ENCODE data around the gene PPP4R4. TPM values are rescaled to one million over a fixed set of nuclear protein-coding genes. Genes with fewer than 3 reads are reported as not detected.
"Not testable (repeated sequence)": the region's sequence is repeated elsewhere in the genome, so short reads cannot be mapped to it uniquely, and the experiment has no call there.

PPP4R4 gene
- total and polyA plus RNA-seq, 2 donors = 0.37 to 0.63 TPM

- Histone ChIP-seq H3K36me3 (ENCODE audit: insufficient read depth) (no peaks in the 10 kb centered on the region), H3K4me1 (ENCODE audit: insufficient read depth) (no peaks in the 10 kb centered on the region), H3K27ac (ENCODE audit: low read depth) (no peak overlapping the region), H3K4me3 (ENCODE audit: low read depth, low read length) (no peak overlapping the region)
- no peak for DNase-seq (ENCODE audit: extremely low spot score)
- WGBS = 60% methylated on average over 2 of the region's 2 CpGs
These were observed 51.6 kb downstream of the PPP4R4 start for GRCh38 chr14:94225460-94226378.

- no peak for DNase-seq (ENCODE audit: extremely low spot score)
- Histone ChIP-seq H3K4me1 (ENCODE audit: insufficient read depth) (no peaks in the 10 kb centered on the region), H3K27ac (ENCODE audit: low read depth) (no peak overlapping the region), H3K36me3 (ENCODE audit: insufficient read depth) (no peaks in the 10 kb centered on the region), H3K4me3 (ENCODE audit: low read depth, low read length) (no peak overlapping the region)
- 25% methylated on average over 4 of the region's 4 CpGs for WGBS
These were observed 52.9 kb downstream of the PPP4R4 start for GRCh38 chr14:94227029-94227428.

GRCh38 chr14:94237046-94237445, 62.9 kb downstream of the PPP4R4 start:
- DNase-seq (ENCODE audit: extremely low spot score) = no peak
- Histone ChIP-seq H3K4me3 (ENCODE audit: low read depth, low read length) (no peak overlapping the region), H3K4me1 (ENCODE audit: insufficient read depth) (no peaks in the 10 kb centered on the region), H3K36me3 (ENCODE audit: insufficient read depth) (no peaks in the 10 kb centered on the region), H3K27ac (ENCODE audit: low read depth) (no peak overlapping the region)

GRCh38 chr14:94237983-94238382, 63.9 kb downstream of the PPP4R4 start:
- no peaks in the 10 kb centered on the region for H3K4me1 ChIP-seq (ENCODE audit: insufficient read depth)
- H3K36me3 ChIP-seq (ENCODE audit: insufficient read depth) = no peaks in the 10 kb centered on the region
- H3K4me3 ChIP-seq (ENCODE audit: low read depth, low read length) = no peak overlapping the region
- no peak for DNase-seq (ENCODE audit: extremely low spot score)
- H3K27ac ChIP-seq (ENCODE audit: low read depth) = no peak overlapping the region
- 77% methylated on average over 4 of the region's 4 CpGs for WGBS

DNA sequence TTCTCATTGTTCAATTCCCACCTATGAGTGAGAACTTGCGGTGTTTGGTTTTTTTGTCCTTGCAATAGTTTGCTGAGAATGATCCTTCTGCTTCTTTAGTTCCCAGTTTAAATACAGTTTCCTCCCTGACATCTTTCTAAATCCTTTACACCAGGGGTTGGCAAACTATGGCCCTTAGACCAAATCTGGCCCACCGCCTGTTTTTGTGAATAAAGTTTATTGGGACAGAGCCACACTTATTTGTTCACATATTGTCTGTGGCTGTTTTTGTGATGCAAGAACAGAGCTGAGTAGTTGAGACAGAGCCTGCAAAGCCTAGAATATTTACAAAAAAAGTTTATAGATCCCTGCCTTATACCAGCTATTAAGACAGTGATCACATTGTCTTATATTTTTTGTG, 65.3 kb downstream of the PPP4R4 start:
- 88% methylated on average over 2 of the region's 2 CpGs for WGBS
- Histone ChIP-seq H3K4me1 (ENCODE audit: insufficient read depth) (no peaks in the 10 kb centered on the region), H3K36me3 (ENCODE audit: insufficient read depth) (no peaks in the 10 kb centered on the region), H3K27ac (ENCODE audit: low read depth) (no peak overlapping the region), H3K4me3 (ENCODE audit: low read depth, low read length) (no peak overlapping the region)
- no peak for DNase-seq (ENCODE audit: extremely low spot score)

- Histone ChIP-seq H3K36me3 (ENCODE audit: insufficient read depth) (no peaks in the 10 kb centered on the region), H3K4me1 (ENCODE audit: insufficient read depth) (no peaks in the 10 kb centered on the region), H3K4me3 (ENCODE audit: low read depth, low read length) (no peak overlapping the region), H3K27ac (ENCODE audit: low read depth) (no peak overlapping the region)
- no peak for DNase-seq (ENCODE audit: extremely low spot score)
- 75% methylated on average over 2 of the region's 2 CpGs for WGBS
These were observed 70.1 kb downstream of the PPP4R4 start for GRCh38 chr14:94244182-94244581.

DNA sequence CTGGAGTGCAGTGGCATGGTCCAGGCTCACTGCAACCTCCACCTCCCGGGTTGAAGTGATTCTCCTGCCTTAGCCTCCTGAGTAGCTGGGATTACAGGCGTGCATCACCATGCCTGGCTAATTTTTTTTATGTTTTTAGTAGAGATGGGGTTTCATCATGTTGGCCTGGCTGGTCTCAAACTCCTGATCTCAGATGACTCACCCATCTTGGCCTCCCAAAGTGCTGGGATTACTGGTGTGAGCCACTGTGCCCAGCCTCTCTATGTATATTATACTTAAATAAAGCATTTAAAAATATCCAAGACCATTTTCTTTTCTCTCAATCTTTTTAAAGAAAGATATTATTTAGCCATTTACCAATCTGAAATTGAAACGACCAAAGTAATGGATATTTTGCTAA, 90.1 kb downstream of the PPP4R4 start:
- not testable (repeated sequence) for H3K4me1 ChIP-seq (ENCODE audit: insufficient read depth); H3K27ac ChIP-seq (ENCODE audit: low read depth); H3K36me3 ChIP-seq (ENCODE audit: insufficient read depth); DNase-seq (ENCODE audit: extremely low spot score); H3K4me3 ChIP-seq (ENCODE audit: low read depth, low read length)
- WGBS = 85% methylated on average over 3 of the region's 3 CpGs

GRCh38 chr14:94267352-94267751, 93.2 kb downstream of the PPP4R4 start:
- Histone ChIP-seq H3K36me3 (ENCODE audit: insufficient read depth) (no peaks in the 10 kb centered on the region), H3K4me3 (ENCODE audit: low read depth, low read length) (no peak overlapping the region), H3K4me1 (ENCODE audit: insufficient read depth) (no peaks in the 10 kb centered on the region), H3K27ac (ENCODE audit: low read depth) (no peak overlapping the region)
- no peak for DNase-seq (ENCODE audit: extremely low spot score)
- WGBS = 51% methylated on average over 1 of the region's 1 CpG

DNA sequence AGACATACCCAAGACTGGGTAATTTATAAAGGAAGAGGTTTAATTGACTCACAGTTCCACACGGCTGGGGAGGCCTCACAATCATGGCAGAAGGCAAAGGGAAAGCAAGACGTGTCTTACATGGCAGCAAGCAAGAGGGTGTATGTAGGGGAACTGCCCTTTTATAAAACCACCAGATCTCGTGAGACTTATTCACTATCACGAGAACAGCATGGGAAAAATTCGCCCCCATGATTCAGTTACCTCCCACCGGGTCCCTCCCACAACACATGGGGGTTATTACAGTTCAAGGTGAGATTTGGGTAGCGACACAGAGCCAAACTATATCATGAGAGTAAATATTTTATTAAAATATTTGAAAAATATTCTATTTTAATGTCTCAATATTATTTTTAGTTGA, 94.5 kb downstream of the PPP4R4 start:
- not testable (repeated sequence) for DNase-seq (ENCODE audit: extremely low spot score); H3K4me1 ChIP-seq (ENCODE audit: insufficient read depth); H3K27ac ChIP-seq (ENCODE audit: low read depth); H3K4me3 ChIP-seq (ENCODE audit: low read depth, low read length); H3K36me3 ChIP-seq (ENCODE audit: insufficient read depth)
- WGBS = 76% methylated on average over 7 of the region's 7 CpGs

- H3K36me3 ChIP-seq (ENCODE audit: insufficient read depth) = no peaks in the 10 kb centered on the region
- no peaks in the 10 kb centered on the region for H3K4me1 ChIP-seq (ENCODE audit: insufficient read depth)
- no peak overlapping the region for H3K27ac ChIP-seq (ENCODE audit: low read depth)
- no peak overlapping the region for H3K4me3 ChIP-seq (ENCODE audit: low read depth, low read length)
- DNase-seq (ENCODE audit: extremely low spot score) = no peak
- WGBS = 77% methylated on average over 10 of the region's 10 CpGs
These were observed 95.0 kb downstream of the PPP4R4 start for GRCh38 chr14:94269156-94269555.

DNA sequence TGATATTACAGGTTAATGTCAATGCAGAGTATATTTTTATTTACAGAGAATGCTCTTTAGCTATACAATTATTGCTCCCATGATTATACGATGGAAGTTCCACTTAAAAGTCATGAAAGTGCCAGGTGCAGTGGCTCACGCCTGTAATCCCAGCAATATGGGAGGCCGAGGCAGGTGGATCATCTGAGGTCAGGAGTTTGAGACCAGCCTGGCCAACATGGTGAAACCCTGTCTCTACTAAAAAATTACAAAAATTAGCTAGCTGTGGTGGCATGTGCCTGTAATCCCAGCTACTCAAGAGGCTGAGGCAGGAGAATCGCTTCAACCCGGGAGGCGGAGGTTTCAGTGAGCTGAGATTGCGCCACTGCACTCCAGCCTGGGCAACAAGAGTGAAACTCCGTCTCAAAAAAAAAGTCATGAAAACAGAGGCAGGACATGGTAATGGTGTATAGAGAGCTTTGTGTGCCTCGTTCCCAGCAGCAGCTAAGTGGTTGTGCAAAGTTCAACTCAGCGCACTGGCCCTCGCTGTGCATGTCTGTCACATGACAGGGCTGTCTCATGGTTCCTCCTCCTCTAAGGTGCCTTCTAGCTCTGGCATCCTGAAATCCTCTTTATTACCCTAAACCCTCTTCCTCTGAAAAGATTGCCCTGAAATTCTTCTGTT, 102.9 kb downstream of the PPP4R4 start:
- not testable (repeated sequence) for H3K4me3 ChIP-seq (ENCODE audit: low read depth, low read length); H3K36me3 ChIP-seq (ENCODE audit: insufficient read depth); DNase-seq (ENCODE audit: extremely low spot score); H3K4me1 ChIP-seq (ENCODE audit: insufficient read depth); H3K27ac ChIP-seq (ENCODE audit: low read depth)
- 78% methylated on average over 11 of the region's 11 CpGs for WGBS

- 56% methylated on average over 2 of the region's 2 CpGs for WGBS
- no peaks in the 10 kb centered on the region for H3K36me3 ChIP-seq (ENCODE audit: insufficient read depth)
- H3K4me3 ChIP-seq (ENCODE audit: low read depth, low read length) = no peak overlapping the region
These were observed 104.6 kb downstream of the PPP4R4 start for GRCh38 chr14:94278731-94279130.

GRCh38 chr14:94282991-94283723, 109.0 kb downstream of the PPP4R4 start:
- Histone ChIP-seq H3K27ac (ENCODE audit: low read depth) (no peak overlapping the region), H3K4me3 (ENCODE audit: low read depth, low read length) (no peak overlapping the region), H3K36me3 (ENCODE audit: insufficient read depth) (no peaks in the 10 kb centered on the region), H3K4me1 (ENCODE audit: insufficient read depth) (no peaks in the 10 kb centered on the region)
- DNase-seq (ENCODE audit: extremely low spot score) = no peak
- 67% methylated on average over 2 of the region's 2 CpGs for WGBS

More at GRCh38 chr14:94278731-94279130, 104.6 kb downstream of the PPP4R4 start:
- Histone ChIP-seq H3K4me1 (ENCODE audit: insufficient read depth) (no peaks in the 10 kb centered on the region), H3K27ac (ENCODE audit: low read depth) (no peak overlapping the region)
- DNase-seq (ENCODE audit: extremely low spot score) = no peak

Measured in urinary bladder (tissue), 4 donors.